Jurkat, Clone E6-1 (cell line): ENCODE results near the gene ADD1.
"Not testable (repeated sequence)": the region's sequence is repeated elsewhere in the genome, so short reads cannot be mapped to it uniquely, and the experiment has no call there.

Source experiments
- DNase-seq: peaks from one replicate; pipeline ENCODE4 v3.0.0-alpha.2; 2011; ENCODE audit warnings: low read depth, low spot score
- H3K4me3 ChIP-seq: 2 replicates; pipeline ENCODE4 v1.5.1; 2011; ENCODE audit warnings: mild to moderate bottlenecking, low read length, control low read depth, moderate library complexity

ADD1 gene

DNA sequence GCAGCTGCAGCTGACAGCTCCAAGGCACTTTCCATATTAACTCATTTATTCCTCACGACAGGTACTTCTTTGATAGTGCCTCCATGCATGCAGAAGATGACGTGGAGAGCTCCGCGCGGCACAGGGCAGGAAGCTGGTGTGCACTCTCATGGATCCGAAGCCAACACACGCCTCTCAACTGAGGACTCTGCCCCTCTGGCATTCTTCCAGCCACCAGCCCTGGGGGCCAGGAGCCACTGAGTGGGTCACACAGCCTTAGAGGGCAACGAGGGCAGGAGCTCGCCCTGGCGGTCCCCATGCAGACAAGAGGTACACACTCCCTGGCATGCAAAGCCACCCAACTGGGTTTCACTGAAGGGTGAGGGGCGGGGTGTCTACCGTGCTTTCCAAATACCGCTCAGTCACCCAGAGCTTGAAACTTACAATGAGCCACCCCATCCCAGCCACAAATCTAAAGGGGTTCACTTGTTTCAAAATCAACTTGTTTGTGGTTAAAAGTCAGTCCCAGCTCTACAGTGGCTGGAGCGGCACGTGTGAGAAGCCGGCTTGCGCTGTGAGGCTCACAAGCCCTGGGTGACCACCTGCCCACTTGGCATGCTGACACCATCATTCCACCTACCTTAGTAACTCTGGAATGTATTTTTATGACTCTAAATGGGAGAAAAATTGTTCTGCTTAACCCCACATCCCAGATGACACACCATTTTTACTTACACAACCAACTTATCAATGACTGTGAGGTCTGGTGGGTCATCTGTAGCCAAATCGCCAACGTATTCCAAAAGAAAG, 103.4 kb downstream of the ADD1 start:
- no peak overlapping the region for H3K4me3 ChIP-seq
- DNase-seq: no peak

DNA sequence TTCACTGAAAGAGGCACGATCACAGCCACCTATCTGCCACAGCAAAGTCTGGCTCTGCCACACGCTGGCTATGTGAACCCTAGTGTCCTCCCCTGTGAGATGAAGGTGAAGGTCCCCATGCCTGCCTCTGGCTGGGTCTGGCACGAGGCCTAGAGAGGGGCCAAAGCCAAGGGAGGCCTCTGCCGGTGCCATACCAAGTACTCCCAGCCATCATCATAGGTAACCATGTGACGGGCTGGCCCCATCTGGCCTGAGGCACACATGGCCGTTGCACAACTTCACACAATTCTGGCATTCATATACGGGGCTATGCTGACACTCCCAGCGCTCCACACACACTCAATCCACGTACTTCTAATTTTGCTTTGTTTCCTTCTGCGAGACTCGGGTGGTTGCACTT, 104.3 kb downstream of the ADD1 start:
- DNase-seq: no peak
- no peak overlapping the region for H3K4me3 ChIP-seq

DNA sequence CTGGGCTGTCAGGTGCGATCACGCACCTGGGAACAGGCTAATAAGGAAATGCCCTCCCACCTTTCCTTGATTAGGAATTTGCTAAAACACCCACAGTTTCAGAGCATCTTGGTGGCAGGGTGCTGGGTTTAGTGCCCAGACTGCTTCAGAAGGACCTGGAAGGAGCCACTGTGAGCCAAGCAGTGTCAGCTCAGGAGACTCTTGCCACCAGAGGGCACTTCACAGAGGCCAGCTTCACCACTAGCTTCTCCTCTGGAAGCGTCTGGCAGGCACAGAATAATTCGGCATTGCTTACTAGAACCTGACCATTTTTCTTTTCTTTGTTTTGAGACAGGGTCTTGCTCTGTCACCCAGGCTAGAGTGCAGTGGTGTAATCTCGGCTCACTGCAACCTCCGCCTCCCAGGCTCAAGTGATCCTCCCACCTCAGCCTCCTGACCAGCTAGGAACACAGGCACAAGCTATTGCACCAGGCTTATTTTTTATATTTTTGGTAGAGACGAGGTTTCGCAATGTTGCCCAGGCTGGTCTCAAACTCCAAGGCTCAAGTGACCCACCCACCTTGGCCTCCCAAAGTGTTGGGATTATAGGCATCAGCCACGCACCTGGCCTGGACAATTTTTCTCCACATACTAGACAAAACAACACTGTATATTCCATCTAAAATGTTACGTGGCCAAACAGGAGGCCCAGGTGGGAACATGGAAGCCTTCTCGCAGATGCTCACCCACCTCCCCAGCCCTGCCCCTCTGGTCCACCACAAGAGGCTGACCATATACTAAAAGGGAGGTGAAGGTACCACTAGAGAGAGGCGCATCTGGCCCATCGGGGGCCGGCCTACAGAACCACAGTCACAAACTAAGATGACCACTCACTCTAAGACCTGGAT, 105.5 kb downstream of the ADD1 start:
- no peak overlapping the region for H3K4me3 ChIP-seq
- peak; percentile 19 for DNase-seq

DNA sequence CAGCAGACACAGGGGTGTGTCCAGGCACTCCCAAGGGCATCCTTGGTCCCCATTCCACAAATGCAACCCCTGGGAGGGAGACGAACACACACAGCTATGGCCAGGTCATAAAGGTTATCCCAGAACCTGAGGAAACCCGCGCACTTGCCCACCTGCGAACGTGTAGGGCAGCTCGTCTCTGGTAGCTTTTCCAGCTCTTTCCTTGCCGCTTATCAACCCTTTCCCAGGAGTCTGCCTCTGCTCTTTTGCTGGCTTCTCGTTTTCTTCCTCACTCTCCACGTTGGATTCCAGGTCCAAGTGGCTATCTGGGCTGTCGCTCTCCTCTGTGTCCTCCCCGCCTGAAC, 106.1 kb downstream of the ADD1 start:
- DNase-seq: no peak
- H3K4me3 ChIP-seq: no peak overlapping the region

DNA sequence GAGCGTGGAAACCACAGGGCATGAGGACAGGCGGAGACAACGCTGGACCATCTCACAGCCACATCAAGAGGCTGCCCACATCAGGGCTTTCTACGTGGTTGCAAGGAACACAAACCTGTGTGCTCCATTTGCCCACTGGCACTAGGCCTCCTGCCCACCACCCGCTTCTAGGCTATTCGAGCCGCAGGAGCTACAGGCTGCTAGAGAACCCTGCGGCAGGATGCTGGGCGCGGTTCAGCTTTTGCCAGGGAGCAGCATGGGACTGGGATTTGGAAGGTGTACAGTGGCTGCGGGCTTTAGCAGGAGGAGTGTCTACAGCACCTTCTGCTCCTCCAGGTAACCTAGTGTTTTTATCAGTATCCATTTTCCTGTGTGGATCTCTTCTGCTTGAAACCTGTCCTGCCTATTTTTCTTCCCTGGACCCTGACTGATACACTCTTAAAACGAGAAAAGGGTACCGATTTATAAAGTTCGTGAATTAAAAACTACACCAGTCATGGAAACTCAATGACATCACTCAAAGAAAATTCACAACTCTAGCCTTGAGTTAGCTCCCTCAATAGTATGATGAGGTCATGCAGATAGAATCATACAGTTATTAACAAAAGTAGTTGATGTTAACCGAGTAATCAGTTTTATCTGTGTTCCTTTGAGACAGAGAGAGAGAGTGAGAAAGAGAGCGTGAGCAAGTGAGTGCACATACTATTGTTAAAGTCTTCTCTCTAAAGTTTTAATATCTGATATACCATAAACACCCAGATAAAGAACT, 106.8 kb downstream of the ADD1 start:
- no peak for DNase-seq
- no peak overlapping the region for H3K4me3 ChIP-seq

DNA sequence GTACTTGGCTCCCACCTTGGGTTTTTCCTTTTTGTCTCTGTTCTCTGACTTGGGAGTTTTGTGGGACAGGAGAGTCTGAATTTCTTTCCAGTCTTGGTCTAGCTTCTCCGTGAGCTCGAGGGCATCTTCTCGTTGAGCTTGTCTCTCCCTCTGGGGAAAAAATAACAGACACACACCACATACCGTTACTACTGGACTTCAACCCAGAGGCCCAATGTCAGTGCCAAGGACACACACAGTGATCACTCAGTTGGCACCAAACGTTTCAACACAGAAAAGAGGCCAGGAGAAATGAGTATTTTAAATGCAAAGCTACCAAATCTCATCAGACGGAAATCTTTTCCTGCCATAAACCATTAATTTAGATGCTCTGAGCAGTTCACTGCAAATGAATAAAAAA, 109.9 kb downstream of the ADD1 start:
- DNase-seq: no peak
- H3K4me3 ChIP-seq: no peak overlapping the region

DNA sequence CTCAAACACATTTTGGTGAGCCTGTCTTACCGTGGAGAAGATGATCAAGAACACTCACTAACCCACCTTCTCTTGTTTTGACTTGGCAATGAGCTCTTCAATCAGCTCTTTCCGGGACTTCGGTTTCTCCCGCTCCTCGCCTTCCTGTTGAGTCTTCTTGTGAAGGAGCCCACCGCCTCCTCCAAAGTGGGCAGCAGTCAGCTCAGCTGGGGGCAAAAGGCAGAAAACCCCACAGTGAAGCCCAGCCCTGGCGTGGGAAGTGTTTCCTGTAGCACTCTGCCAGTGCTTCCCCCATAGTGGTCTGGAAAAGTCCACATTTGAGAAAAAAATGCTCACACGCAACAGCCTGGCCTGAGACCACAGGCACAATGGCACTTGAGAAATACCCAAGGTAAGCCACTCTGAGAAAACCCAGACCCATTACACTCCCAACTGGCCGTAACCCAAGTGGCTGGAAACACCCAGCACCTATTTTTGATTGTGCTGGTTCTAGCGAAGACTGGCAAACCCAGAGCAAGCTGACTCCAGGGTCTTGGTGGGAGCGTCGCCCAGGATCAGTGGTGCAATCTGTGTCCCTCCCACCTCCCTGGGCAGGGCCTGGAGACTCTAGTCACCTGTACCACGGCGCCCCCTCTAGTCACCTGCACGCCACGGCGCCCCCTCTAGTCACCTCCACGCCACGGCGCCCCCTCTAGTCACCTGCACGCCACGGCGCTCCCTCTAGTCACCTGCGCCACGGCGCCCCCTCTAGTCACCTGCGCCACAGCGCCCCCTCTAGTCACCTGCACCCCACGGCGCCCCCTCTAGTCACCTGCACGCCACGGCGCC, 110.9 kb downstream of the ADD1 start:
- no peak overlapping the region for H3K4me3 ChIP-seq
- no peak for DNase-seq

DNA sequence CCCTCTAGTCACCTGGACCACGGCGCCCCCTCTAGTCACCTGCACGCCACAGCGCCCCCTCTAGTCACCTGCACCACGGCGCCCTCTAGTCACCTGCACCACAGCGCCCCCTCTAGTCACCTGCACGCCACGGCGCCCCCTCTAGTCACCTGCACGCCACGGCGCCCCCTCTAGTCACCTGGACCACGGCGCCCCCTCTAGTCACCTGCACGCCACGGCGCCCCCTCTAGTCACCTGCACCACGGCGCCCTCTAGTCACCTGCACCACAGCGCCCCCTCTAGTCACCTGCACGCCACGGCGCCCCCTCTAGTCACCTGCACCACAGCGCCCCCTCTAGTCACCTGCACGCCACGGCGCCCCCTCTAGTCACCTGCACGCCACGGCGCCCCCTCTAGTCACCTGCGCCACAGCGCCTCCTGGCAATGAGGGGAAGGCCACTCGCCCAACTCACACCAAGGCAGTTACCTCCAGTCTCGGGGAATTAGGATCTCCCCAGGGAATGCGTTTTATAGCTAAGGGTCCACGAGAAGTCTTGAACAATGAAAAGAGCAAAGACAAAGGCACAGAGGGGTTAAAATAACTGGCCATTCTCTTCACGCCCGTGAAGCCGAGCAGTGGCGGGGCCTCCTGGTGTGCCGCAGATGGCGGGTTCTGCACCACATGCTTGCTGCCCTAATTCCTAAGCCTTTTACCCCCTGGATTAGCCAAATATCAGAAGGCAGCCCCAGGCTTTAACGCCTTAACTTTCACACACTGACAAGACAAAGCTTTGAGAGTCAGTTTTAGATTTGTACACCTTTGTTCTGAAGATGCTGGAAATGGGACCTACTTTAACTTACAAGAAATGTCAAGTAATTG, 111.8 kb downstream of the ADD1 start:
- not testable (repeated sequence) for DNase-seq, H3K4me3 ChIP-seq

DNA sequence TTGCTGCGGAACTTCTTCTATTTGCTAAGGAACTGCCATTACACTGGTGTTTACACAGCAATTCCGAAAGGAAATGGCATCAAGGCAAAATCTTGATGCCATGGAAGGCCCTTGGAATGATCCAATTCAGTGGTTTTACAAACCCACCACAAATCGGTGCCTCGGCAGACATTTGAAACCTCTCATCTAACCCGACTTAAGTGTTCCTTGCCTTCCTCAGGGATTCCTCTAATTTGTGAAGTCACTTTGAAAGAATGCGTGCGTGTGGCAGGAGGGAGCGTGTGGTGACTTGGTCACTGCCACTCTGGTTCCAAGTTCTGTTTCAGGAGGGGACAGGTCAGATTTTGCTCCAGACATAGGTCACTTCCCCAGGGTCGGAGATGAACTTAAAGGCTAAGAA, 114.8 kb downstream of the ADD1 start:
- no peak for DNase-seq
- H3K4me3 ChIP-seq: no peak overlapping the region

DNA sequence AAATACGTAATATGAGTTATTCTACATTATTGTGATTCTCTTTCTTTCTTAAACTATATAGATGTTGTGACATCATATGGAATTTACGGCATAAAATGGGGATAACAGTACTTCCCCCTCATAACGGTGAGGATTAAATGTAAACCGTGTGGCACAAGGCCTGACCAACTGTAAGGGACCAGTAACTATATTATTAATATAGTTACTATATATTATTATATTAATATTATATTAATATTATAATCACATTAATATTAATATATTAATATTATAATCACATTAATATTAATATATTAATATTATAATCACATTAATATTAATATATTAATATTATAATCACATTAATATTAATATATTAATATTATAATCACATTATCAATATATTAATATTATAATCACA, 116.8 kb downstream of the ADD1 start:
- H3K4me3 ChIP-seq, DNase-seq: not testable (repeated sequence)

DNA sequence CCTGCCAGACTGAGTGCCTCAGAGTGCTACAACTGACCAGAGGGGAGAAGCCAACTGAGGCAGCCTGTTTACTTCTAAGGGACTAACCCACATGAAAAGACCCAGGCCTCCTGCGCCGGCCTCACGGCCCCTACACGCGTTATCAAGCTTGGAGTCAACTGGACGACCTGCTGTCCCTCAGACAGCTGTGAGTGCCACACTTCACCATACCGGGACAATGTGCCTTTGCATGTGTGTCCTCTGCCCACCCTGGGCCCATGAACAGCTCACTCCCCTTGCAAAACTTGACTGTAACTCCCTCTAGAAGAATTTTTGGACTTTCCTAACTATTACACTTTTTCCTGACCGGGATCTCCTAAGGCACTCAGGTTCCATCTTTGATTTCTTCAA, 117.8 kb downstream of the ADD1 start:
- H3K4me3 ChIP-seq: peak overlapping the region; percentile 94

DNA sequence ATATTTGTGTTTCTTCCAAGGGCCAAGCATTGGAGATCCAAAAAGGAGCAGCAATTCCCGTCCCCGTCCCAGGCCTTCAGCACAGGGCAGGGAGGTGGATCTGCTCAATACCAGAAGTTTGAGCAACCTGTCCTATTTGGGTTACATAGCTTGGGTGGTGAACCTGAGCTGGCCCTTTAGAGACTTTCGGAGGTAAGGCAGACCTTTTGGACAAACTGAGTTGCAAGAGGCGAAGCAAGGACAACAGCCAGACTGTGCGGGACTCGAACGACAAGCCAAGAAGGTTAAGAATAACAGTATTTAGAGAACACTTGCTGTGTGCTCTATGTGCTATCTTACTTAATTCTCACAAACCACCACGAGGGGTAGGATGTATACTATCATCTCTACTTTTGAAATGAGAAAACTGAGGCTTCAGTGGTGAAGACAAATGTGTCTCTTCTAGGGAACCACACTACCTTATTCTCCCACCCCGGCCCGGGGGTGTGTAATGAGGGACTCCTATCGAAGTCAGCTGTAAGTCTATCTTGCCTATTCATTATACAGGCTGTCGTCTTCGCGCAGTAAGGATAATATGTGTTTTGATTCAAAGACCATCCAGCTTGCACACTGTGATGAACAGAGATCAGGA, 118.3 kb downstream of the ADD1 start:
- peak overlapping the region; percentile 94 for H3K4me3 ChIP-seq
- DNase-seq: peak; percentile 62

More for the DNA sequence above, 117.8 kb downstream of the ADD1 start:
- peak; percentile 15 for DNase-seq

DNA sequence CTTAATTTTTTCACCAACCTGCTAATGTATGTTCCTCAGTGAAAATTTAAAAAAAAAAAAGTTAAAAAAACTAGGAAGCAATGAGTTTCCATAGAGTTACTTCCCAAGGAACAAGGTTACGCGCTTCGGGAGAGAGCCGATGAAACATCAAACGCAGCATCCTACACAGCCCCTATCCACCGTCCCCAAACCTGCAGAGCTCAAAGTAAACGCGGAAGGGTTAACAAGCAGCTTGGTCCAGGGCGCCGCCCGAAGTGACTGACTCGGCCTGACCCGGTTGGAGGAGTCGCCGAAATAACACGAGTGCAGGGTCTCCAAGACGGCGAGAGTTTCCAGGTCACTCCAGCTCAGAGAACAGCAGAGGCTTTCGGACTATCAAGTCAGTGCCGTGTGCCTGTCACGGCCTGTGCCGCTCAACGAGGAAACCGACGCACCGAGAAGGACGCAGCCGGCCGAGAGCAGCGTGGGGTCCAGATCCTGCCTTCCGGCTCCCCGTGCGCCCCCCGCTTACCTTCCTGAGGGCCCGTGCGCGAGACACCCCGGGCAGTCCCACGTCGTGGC, 119.0 kb downstream of the ADD1 start:
- peak; percentile 15 for DNase-seq

DNA sequence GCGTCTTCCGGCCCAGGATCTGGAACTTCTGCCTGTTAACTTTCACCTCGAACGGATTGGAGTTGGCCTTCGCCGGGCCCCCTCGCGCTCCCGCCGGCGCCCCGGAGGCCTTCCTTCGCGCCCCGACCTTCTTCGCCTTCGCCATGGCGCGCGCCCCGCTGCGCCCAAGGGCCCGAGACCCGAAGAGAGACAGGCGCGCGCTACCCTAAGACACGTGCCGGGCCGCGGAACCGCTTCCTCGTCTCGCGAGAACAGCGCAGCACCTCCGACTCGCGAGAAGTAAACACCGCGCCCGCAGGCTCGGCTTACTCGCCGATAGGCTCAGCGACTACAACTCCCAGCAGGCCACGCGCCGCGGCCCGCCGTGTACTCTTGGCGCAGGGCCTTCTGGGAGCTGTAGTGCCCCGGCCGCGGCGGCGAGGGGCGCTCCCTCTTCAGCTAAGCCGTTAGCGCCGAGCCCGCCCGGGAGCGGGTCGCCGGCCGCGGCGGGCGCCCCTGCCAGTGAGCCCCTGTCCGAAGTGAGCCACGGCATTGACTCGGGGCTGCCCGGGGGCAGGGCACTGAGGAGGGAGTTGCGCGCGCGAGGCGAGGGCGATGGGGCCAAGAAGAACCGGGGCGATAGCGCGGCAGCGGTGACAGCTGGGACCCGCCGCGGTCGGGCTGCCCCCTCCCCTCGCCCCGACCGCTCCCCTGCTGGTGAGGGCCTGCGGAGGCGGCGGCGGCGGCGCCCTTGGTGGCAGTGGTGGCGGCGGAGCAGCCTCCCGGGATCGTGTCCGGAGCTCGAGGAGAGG, 119.7 kb downstream of the ADD1 start, which contains the start of the genes GRK4 and NOP14:
TSS of gene GRK4 (plus strand) at position 397 of the 791 bp plus-strand sequence. CDS start 500 bp downstream, outside the sequence.
TSS of gene NOP14 (minus strand) at position 232 of the 791 bp plus-strand sequence. CDS start at position 145, 87 bp downstream.
- peak within 1 kb of the TSS; percentile 94 for H3K4me3 ChIP-seq
- peak; percentile 98 for DNase-seq

More for the DNA sequence above, 119.0 kb downstream of the ADD1 start:
- peak overlapping the region; percentile 94 for H3K4me3 ChIP-seq

DNA sequence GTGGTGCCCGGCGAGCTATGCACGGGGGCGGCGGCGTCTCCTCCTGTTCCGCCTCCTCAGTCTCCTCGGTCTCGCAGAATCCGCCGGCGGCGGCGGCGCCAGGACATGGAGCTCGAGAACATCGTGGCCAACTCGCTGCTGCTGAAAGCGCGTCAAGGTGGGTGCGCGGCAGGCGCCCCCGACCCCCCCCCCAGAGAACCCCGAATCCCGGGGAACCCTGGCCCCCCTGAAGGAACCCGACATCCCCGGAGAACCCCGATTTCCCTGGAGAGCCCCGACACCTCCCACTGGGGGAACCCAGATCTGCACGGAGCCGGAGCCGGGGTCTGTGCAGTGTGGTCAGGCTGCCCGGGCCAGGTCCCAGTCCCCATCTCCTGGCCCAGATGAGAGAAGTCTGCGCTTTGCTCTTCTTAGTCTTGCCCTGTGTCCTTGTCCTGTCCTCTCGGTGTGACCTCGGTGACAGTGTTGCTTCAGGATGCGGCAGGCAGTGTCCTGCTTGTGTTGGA, 120.4 kb downstream of the ADD1 start:
- H3K4me3 ChIP-seq: peak overlapping the region; percentile 94
- DNase-seq: no peak

DNA sequence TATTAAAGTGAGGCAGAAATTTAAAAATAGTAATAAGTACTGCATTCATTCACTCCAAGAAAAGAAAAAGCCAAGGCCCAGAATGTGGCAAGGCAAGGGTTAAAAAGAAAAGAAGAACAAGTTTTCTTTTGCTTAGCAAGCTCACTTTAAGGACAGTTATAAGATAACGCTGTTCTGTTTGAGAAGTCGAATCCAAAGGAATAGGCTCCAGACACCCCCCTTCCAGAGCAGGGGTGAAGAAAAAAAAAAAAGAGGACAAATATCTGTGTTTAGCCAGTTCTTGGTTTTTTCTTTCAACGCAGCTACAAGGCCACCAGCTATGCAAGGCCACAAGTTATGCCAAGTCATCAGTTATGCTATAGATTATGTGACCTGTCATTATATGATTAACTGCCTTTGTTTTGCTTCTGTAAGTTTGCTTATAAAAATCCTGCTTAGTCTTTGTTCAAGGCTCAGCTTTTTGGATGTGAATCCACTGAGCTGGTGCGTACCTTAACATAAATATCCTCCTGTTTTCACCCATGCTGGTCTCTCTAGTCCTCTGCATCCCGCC, 121.1 kb downstream of the ADD1 start:
- H3K4me3 ChIP-seq: no peak overlapping the region
- no peak for DNase-seq
